Large intestine (tissue), 3 donors: Measurements from ENCODE around the gene SLC44A5. TPM values are rescaled to one million over a fixed set of nuclear protein-coding genes. Genes with fewer than 3 reads are reported as not detected.
"Not testable (repeated sequence)": the region's sequence is repeated elsewhere in the genome, so short reads cannot be mapped to it uniquely, and the experiment has no call there.

Source experiments
- DNase-seq, 2 donors: peaks; one replicate each; pipeline versions ENCODE4 v3.0.0 to v3.0.0-alpha.2; 2013
- H3K27ac ChIP-seq: one replicate; pipeline ENCODE4 v1.5.1; 2013; ENCODE audit warnings: low read length
- H3K27me3 ChIP-seq: 2 replicates; pipeline ENCODE4 v1.6.1; 2013; ENCODE audit warnings: low read length; ENCODE audit not compliant: control insufficient read depth, insufficient read depth
- H3K36me3 ChIP-seq: 2 replicates; pipeline ENCODE4 v1.6.1; 2013; ENCODE audit warnings: low read length; ENCODE audit not compliant: control insufficient read depth, insufficient read depth
- H3K4me1 ChIP-seq: one replicate; pipeline ENCODE4 v1.6.1; 2013; ENCODE audit warnings: low read length; ENCODE audit not compliant: control insufficient read depth, insufficient read depth
- H3K4me3 ChIP-seq: one replicate; pipeline ENCODE4 v1.5.1; 2013; ENCODE audit warnings: low read length
- H3K9me3 ChIP-seq: one replicate; pipeline ENCODE4 v1.6.1; 2013; ENCODE audit warnings: mild to moderate bottlenecking, low read depth, low read length, moderate library complexity; ENCODE audit not compliant: control insufficient read depth
- WGBS: methylation state at CpG from one replicate; pipeline ENCODE4 v1.1.5; 2013; ENCODE audit warnings: low lambda C conversion rate; ENCODE audit not compliant: insufficient coverage; 5-methylcytosine and 5-hydroxymethylcytosine counted together
- polyA plus RNA-seq: library from polyadenylated mRNA; unstranded; fragments of 120-200 nt; gene quantifications from one replicate; pipeline ENCODE4 v1.2.1, GENCODE V29; 2013

Gene SLC44A5
- polyA plus RNA-seq, 1 donor, result 3.7 TPM

GRCh38 chr1:75423136-75423535 is 187.8 kb downstream of the SLC44A5 start:
- no peaks in the 10 kb centered on the region for H3K9me3 ChIP-seq
- no peak overlapping the region for H3K27ac ChIP-seq
- H3K27me3 ChIP-seq, result no peaks in the 10 kb centered on the region
- no peak overlapping the region for H3K4me3 ChIP-seq
- H3K36me3 ChIP-seq, result no peaks in the 10 kb centered on the region
- WGBS, result no CpG with 5 or more reads among the region's 4 CpGs
- H3K4me1 ChIP-seq, result no peaks in the 10 kb centered on the region
- no peak for DNase-seq

GRCh38 chr1:75421371-75421770 is 189.5 kb downstream of the SLC44A5 start:
- no peak for DNase-seq
- Histone ChIP-seq H3K27ac (no peak overlapping the region), H3K4me3 (no peak overlapping the region), H3K27me3 (no peaks in the 10 kb centered on the region), H3K4me1 (no peaks in the 10 kb centered on the region), H3K9me3 (no peaks in the 10 kb centered on the region), H3K36me3 (no peaks in the 10 kb centered on the region)
- 100% methylated on average over 1 of the region's 1 CpG for WGBS

- Histone ChIP-seq H3K4me3 (no peak overlapping the region), H3K9me3 (no peaks in the 10 kb centered on the region), H3K27me3 (no peaks in the 10 kb centered on the region), H3K27ac (no peak overlapping the region), H3K4me1 (no peaks in the 10 kb centered on the region), H3K36me3 (no peaks in the 10 kb centered on the region)
- 80% methylated on average over 1 of the region's 3 CpGs for WGBS
- DNase-seq, result no peak
These were observed 195.7 kb downstream of the SLC44A5 start for GRCh38 chr1:75415187-75415586.

- Histone ChIP-seq H3K9me3 (no peaks in the 10 kb centered on the region), H3K4me3 (no peak overlapping the region), H3K36me3 (no peaks in the 10 kb centered on the region), H3K27ac (no peak overlapping the region), H3K4me1 (no peaks in the 10 kb centered on the region), H3K27me3 (no peaks in the 10 kb centered on the region)
- DNase-seq, result no peak
- no CpG with 5 or more reads among the region's 3 CpGs for WGBS
These were observed 198.3 kb downstream of the SLC44A5 start for GRCh38 chr1:75412616-75413015.

GRCh38 chr1:75404681-75405080 is 206.2 kb downstream of the SLC44A5 start:
- not testable (repeated sequence) for H3K4me1 ChIP-seq, H3K4me3 ChIP-seq, H3K9me3 ChIP-seq, DNase-seq, H3K27me3 ChIP-seq, H3K36me3 ChIP-seq, H3K27ac ChIP-seq
- WGBS, result 60% methylated on average over 1 of the region's 1 CpG

GRCh38 chr1:75403147-75403646 is 207.7 kb downstream of the SLC44A5 start:
- no CpG with 5 or more reads among the region's 5 CpGs for whole genome bisulfite sequencing

GRCh38 chr1:75400716-75401115 is 210.2 kb downstream of the SLC44A5 start:
- Histone ChIP-seq H3K4me3 (no peak overlapping the region), H3K4me1 (no peaks in the 10 kb centered on the region)
- no CpG with 5 or more reads among the region's 1 CpG for WGBS

More at GRCh38 chr1:75403147-75403646, 207.7 kb downstream of the SLC44A5 start:
- H3K36me3 ChIP-seq, H3K27ac ChIP-seq, H3K9me3 ChIP-seq, DNase-seq, H3K4me1 ChIP-seq, H3K27me3 ChIP-seq, H3K4me3 ChIP-seq: not testable (repeated sequence)

GRCh38 chr1:75396745-75397144 is 214.2 kb downstream of the SLC44A5 start:
- Histone ChIP-seq H3K36me3 (no peaks in the 10 kb centered on the region), H3K4me1 (no peaks in the 10 kb centered on the region), H3K4me3 (no peak overlapping the region), H3K27me3 (no peaks in the 10 kb centered on the region), H3K27ac (no peak overlapping the region), H3K9me3 (no peaks in the 10 kb centered on the region)
- WGBS, result no CpG with 5 or more reads among the region's 1 CpG
- DNase-seq, result no peak

More at GRCh38 chr1:75400716-75401115, 210.2 kb downstream of the SLC44A5 start:
- no peak overlapping the region for H3K27ac ChIP-seq
- H3K9me3 ChIP-seq, result no peaks in the 10 kb centered on the region
- DNase-seq, result no peak
- H3K36me3 ChIP-seq, result no peaks in the 10 kb centered on the region
- H3K27me3 ChIP-seq, result no peaks in the 10 kb centered on the region

- no peak for DNase-seq
- WGBS, result 100% methylated on average over 1 of the region's 1 CpG
- Histone ChIP-seq H3K36me3 (no peaks in the 10 kb centered on the region), H3K27ac (no peak overlapping the region), H3K9me3 (no peaks in the 10 kb centered on the region), H3K4me1 (no peaks in the 10 kb centered on the region), H3K4me3 (no peak overlapping the region), H3K27me3 (no peaks in the 10 kb centered on the region)
These were observed 214.7 kb downstream of the SLC44A5 start for GRCh38 chr1:75396260-75396659.

- Histone ChIP-seq H3K4me1 (no peaks in the 10 kb centered on the region), H3K36me3 (no peaks in the 10 kb centered on the region), H3K9me3 (no peaks in the 10 kb centered on the region), H3K27me3 (no peaks in the 10 kb centered on the region), H3K27ac (no peak overlapping the region), H3K4me3 (no peak overlapping the region)
- DNase-seq, result no peak
- 84% methylated on average over 2 of the region's 3 CpGs for WGBS
These were observed 216.4 kb downstream of the SLC44A5 start for GRCh38 chr1:75394386-75395139.

- WGBS, result 71% methylated on average over 1 of the region's 1 CpG
- Histone ChIP-seq H3K27me3 (no peaks in the 10 kb centered on the region), H3K4me3 (no peak overlapping the region), H3K36me3 (no peaks in the 10 kb centered on the region), H3K9me3 (no peaks in the 10 kb centered on the region), H3K27ac (no peak overlapping the region), H3K4me1 (no peaks in the 10 kb centered on the region)
- DNase-seq, result no peak
These were observed 218.6 kb downstream of the SLC44A5 start for GRCh38 chr1:75392278-75392677.
